ENCODE measurements around the gene TMEM254.
"Not testable (repeated sequence)": the region's sequence is repeated elsewhere in the genome, so short reads cannot be mapped to it uniquely, and the experiment has no call there.

Gene TMEM254

GRCh38 chr10:80072584-80072983, 5.9 kb upstream of the TMEM254 start:
- WGBS, 2 experiments = 96 to 100% methylated on average over 2 of the region's 2 CpGs
- H3K9me3 ChIP-seq (ENCODE audit: control insufficient read depth, low read length) = no peaks in the 10 kb centered on the region
- H3K4me3 ChIP-seq (ENCODE audit: insufficient read depth, low read depth, low read length) = no peak overlapping the region
- H3K4me1 ChIP-seq (ENCODE audit: control insufficient read depth, insufficient read depth, low read length) = no peaks in the 10 kb centered on the region
- no peaks in the 10 kb centered on the region for H3K27me3 ChIP-seq (ENCODE audit: control insufficient read depth, insufficient read depth, low read length, poor library complexity, severe bottlenecking)
- H3K27ac ChIP-seq (ENCODE audit: insufficient read depth, low read depth, low read length, poor library complexity, severe bottlenecking) = no peak overlapping the region
- H3K36me3 ChIP-seq (ENCODE audit: control insufficient read depth, insufficient read depth, low read length) = no peaks in the 10 kb centered on the region

- H3K36me3 ChIP-seq (ENCODE audit: control insufficient read depth, insufficient read depth, low read length) = no peaks in the 10 kb centered on the region
- H3K27me3 ChIP-seq (ENCODE audit: control insufficient read depth, insufficient read depth, low read length, poor library complexity, severe bottlenecking) = no peaks in the 10 kb centered on the region
- peaks cover 6% of the 10 kb centered on the region for H3K4me1 ChIP-seq (ENCODE audit: control insufficient read depth, insufficient read depth, low read length)
- H3K9me3 ChIP-seq (ENCODE audit: control insufficient read depth, low read length) = no peaks in the 10 kb centered on the region
- WGBS, 2 experiments = 93 to 94% methylated on average over 1 of the region's 1 CpG
- no peak overlapping the region for H3K27ac ChIP-seq (ENCODE audit: insufficient read depth, low read depth, low read length, poor library complexity, severe bottlenecking)
- no peak overlapping the region for H3K4me3 ChIP-seq (ENCODE audit: insufficient read depth, low read depth, low read length)
Measured at GRCh38 chr10:80075781-80076180, 2.7 kb upstream of the TMEM254 start.

GRCh38 chr10:80077869-80078447, 507 bp upstream of the TMEM254 start:
- peak overlapping the region; percentile 89 for H3K27ac ChIP-seq (ENCODE audit: insufficient read depth, low read depth, low read length, poor library complexity, severe bottlenecking)
- WGBS, 2 experiments = 68 to 71% methylated on average over 14 of the region's 14 CpGs
- H3K36me3 ChIP-seq (ENCODE audit: control insufficient read depth, insufficient read depth, low read length) = no peaks in the 10 kb centered on the region
- H3K27me3 ChIP-seq (ENCODE audit: control insufficient read depth, insufficient read depth, low read length, poor library complexity, severe bottlenecking) = no peaks in the 10 kb centered on the region
- no peaks in the 10 kb centered on the region for H3K9me3 ChIP-seq (ENCODE audit: control insufficient read depth, low read length)
- peaks cover 6% of the 10 kb centered on the region for H3K4me1 ChIP-seq (ENCODE audit: control insufficient read depth, insufficient read depth, low read length)
- peak overlapping the region; percentile 62 for H3K4me3 ChIP-seq (ENCODE audit: insufficient read depth, low read depth, low read length)

- H3K27ac ChIP-seq (ENCODE audit: insufficient read depth, low read depth, low read length, poor library complexity, severe bottlenecking) = no peak overlapping the region
- H3K27me3 ChIP-seq (ENCODE audit: control insufficient read depth, insufficient read depth, low read length, poor library complexity, severe bottlenecking) = no peaks in the 10 kb centered on the region
- no peaks in the 10 kb centered on the region for H3K9me3 ChIP-seq (ENCODE audit: control insufficient read depth, low read length)
- no peaks in the 10 kb centered on the region for H3K36me3 ChIP-seq (ENCODE audit: control insufficient read depth, insufficient read depth, low read length)
- H3K4me1 ChIP-seq (ENCODE audit: control insufficient read depth, insufficient read depth, low read length) = peaks cover 6% of the 10 kb centered on the region
- H3K4me3 ChIP-seq (ENCODE audit: insufficient read depth, low read depth, low read length) = peak overlapping the region; percentile 62
- WGBS, 2 experiments = 9% methylated on average over 12 of the region's 12 CpGs
Measured at GRCh38 chr10:80079312-80079719, 851 bp downstream of the TMEM254 start.

GRCh38 chr10:80081026-80081425, 2.6 kb downstream of the TMEM254 start:
- Histone ChIP-seq H3K27me3 (ENCODE audit: control insufficient read depth, insufficient read depth, low read length, poor library complexity, severe bottlenecking) (no peaks in the 10 kb centered on the region), H3K9me3 (ENCODE audit: control insufficient read depth, low read length) (no peaks in the 10 kb centered on the region)

GRCh38 chr10:80081801-80082750, 3.6 kb downstream of the TMEM254 start:
- Histone ChIP-seq H3K27me3 (ENCODE audit: control insufficient read depth, insufficient read depth, low read length, poor library complexity, severe bottlenecking) (no peaks in the 10 kb centered on the region), H3K4me3 (ENCODE audit: insufficient read depth, low read depth, low read length) (no peak overlapping the region), H3K4me1 (ENCODE audit: control insufficient read depth, insufficient read depth, low read length) (peaks cover 6% of the 10 kb centered on the region), H3K36me3 (ENCODE audit: control insufficient read depth, insufficient read depth, low read length) (no peaks in the 10 kb centered on the region), H3K9me3 (ENCODE audit: control insufficient read depth, low read length) (no peaks in the 10 kb centered on the region), H3K27ac (ENCODE audit: insufficient read depth, low read depth, low read length, poor library complexity, severe bottlenecking) (no peak overlapping the region)
- 66 to 83% methylated on average over 4 to 5 of the region's 5 CpGs for WGBS, 2 experiments

More at GRCh38 chr10:80081026-80081425, 2.6 kb downstream of the TMEM254 start:
- no peaks in the 10 kb centered on the region for H3K36me3 ChIP-seq (ENCODE audit: control insufficient read depth, insufficient read depth, low read length)
- H3K4me3 ChIP-seq (ENCODE audit: insufficient read depth, low read depth, low read length) = no peak overlapping the region
- H3K27ac ChIP-seq (ENCODE audit: insufficient read depth, low read depth, low read length, poor library complexity, severe bottlenecking) = no peak overlapping the region
- 87 to 94% methylated on average over 9 of the region's 9 CpGs for WGBS, 2 experiments
- H3K4me1 ChIP-seq (ENCODE audit: control insufficient read depth, insufficient read depth, low read length) = peaks cover 6% of the 10 kb centered on the region

- Histone ChIP-seq H3K9me3 (ENCODE audit: control insufficient read depth, low read length) (no peaks in the 10 kb centered on the region), H3K4me3 (ENCODE audit: insufficient read depth, low read depth, low read length) (no peak overlapping the region), H3K27ac (ENCODE audit: insufficient read depth, low read depth, low read length, poor library complexity, severe bottlenecking) (no peak overlapping the region), H3K27me3 (ENCODE audit: control insufficient read depth, insufficient read depth, low read length, poor library complexity, severe bottlenecking) (no peaks in the 10 kb centered on the region), H3K36me3 (ENCODE audit: control insufficient read depth, insufficient read depth, low read length) (no peaks in the 10 kb centered on the region), H3K4me1 (ENCODE audit: control insufficient read depth, insufficient read depth, low read length) (no peaks in the 10 kb centered on the region)
- 92 to 97% methylated on average over 2 of the region's 2 CpGs for WGBS, 2 experiments
Measured at GRCh38 chr10:80090121-80090520, 11.7 kb downstream of the TMEM254 start.

GRCh38 chr10:80094231-80094630, 15.8 kb downstream of the TMEM254 start:
- WGBS, 2 experiments = 88% methylated on average over 2 of the region's 2 CpGs; no CpG with 5 or more reads in 1 of the 2 experiments
- no peaks in the 10 kb centered on the region for H3K36me3 ChIP-seq (ENCODE audit: control insufficient read depth, insufficient read depth, low read length)

GRCh38 chr10:80098272-80098671, 19.8 kb downstream of the TMEM254 start:
- not testable (repeated sequence) for H3K4me3 ChIP-seq (ENCODE audit: insufficient read depth, low read depth, low read length); H3K4me1 ChIP-seq (ENCODE audit: control insufficient read depth, insufficient read depth, low read length); H3K36me3 ChIP-seq (ENCODE audit: control insufficient read depth, insufficient read depth, low read length); H3K27ac ChIP-seq (ENCODE audit: insufficient read depth, low read depth, low read length, poor library complexity, severe bottlenecking); H3K27me3 ChIP-seq (ENCODE audit: control insufficient read depth, insufficient read depth, low read length, poor library complexity, severe bottlenecking); H3K9me3 ChIP-seq (ENCODE audit: control insufficient read depth, low read length)
- WGBS, 2 experiments = 74 to 96% methylated on average over 2 of the region's 2 CpGs

More at GRCh38 chr10:80094231-80094630, 15.8 kb downstream of the TMEM254 start:
- H3K4me3 ChIP-seq (ENCODE audit: insufficient read depth, low read depth, low read length) = no peak overlapping the region
- no peaks in the 10 kb centered on the region for H3K9me3 ChIP-seq (ENCODE audit: control insufficient read depth, low read length)
- H3K27ac ChIP-seq (ENCODE audit: insufficient read depth, low read depth, low read length, poor library complexity, severe bottlenecking) = no peak overlapping the region
- no peaks in the 10 kb centered on the region for H3K27me3 ChIP-seq (ENCODE audit: control insufficient read depth, insufficient read depth, low read length, poor library complexity, severe bottlenecking)
- no peaks in the 10 kb centered on the region for H3K4me1 ChIP-seq (ENCODE audit: control insufficient read depth, insufficient read depth, low read length)

GRCh38 chr10:80099295-80099694, 20.8 kb downstream of the TMEM254 start:
- not testable (repeated sequence) for H3K36me3 ChIP-seq (ENCODE audit: control insufficient read depth, insufficient read depth, low read length); H3K9me3 ChIP-seq (ENCODE audit: control insufficient read depth, low read length); H3K27me3 ChIP-seq (ENCODE audit: control insufficient read depth, insufficient read depth, low read length, poor library complexity, severe bottlenecking); H3K4me3 ChIP-seq (ENCODE audit: insufficient read depth, low read depth, low read length); H3K27ac ChIP-seq (ENCODE audit: insufficient read depth, low read depth, low read length, poor library complexity, severe bottlenecking); H3K4me1 ChIP-seq (ENCODE audit: control insufficient read depth, insufficient read depth, low read length)
- 87 to 89% methylated on average over 8 of the region's 8 CpGs for WGBS, 2 experiments
